GM23338 (cell line): Measurements from ENCODE around the gene EP400. TPM values are rescaled to one million over a fixed set of nuclear protein-coding genes. Genes with fewer than 3 reads are reported as not detected.

Source experiments
- ATAC-seq: fragments of 200-7000 bp; cut with Tn5 transposase; 3 replicates; pipeline ENCODE4 v1.9.1; 2020
- DNase-seq: peaks from one replicate; pipeline ENCODE4 v3.0.0-alpha.2; 2015; ENCODE audit warnings: low spot score
- H2AFZ ChIP-seq: fragments of 200-600 bp; sonication (generic); 2 replicates; pipeline ENCODE4 v1.8.0; 2016; ENCODE audit warnings: antibody characterized with exemption, mild to moderate bottlenecking, moderate library complexity
- H3F3A ChIP-seq: fragments of 200-600 bp; sonication (generic); replicated peaks from 2 replicates; pipeline ENCODE4 v1.8.0; 2017; ENCODE audit warnings: antibody characterized with exemption, mixed run types, low read depth
- H3K27ac ChIP-seq: fragments of 200-600 bp; sonication (generic); 2 replicates; pipeline ENCODE4 v1.6.1; 2016; ENCODE audit warnings: low read depth
- H3K27me3 ChIP-seq: fragments of 200-600 bp; sonication (generic); 2 replicates; pipeline ENCODE4 v1.8.0; 2016; ENCODE audit warnings: mild to moderate bottlenecking, mixed run types, moderate library complexity; ENCODE audit not compliant: insufficient read depth
- H3K36me3 ChIP-seq: fragments of 200-600 bp; sonication (generic); 2 replicates; pipeline ENCODE4 v1.8.0; 2016; ENCODE audit warnings: mild to moderate bottlenecking; ENCODE audit not compliant: insufficient read depth
- H3K4me1 ChIP-seq: fragments of 200-600 bp; sonication (generic); 2 replicates; pipeline ENCODE4 v1.8.0; 2016; ENCODE audit warnings: mild to moderate bottlenecking, moderate library complexity; ENCODE audit not compliant: insufficient read depth
- H3K4me2 ChIP-seq: fragments of 200-600 bp; sonication (generic); 2 replicates; pipeline ENCODE4 v1.7.1; 2017; ENCODE audit warnings: mixed run types
- H3K4me3 ChIP-seq: fragments of 200-600 bp; sonication (generic); 2 replicates; pipeline ENCODE4 v1.6.1; 2016; ENCODE audit warnings: mixed run types
- H3K79me2 ChIP-seq: fragments of 200-600 bp; sonication (generic); replicated peaks from 2 replicates; pipeline ENCODE4 v1.8.0; 2017; ENCODE audit warnings: mild to moderate bottlenecking; ENCODE audit not compliant: insufficient read depth
- H3K9me2 ChIP-seq: fragments of 200-600 bp; sonication (generic); 2 replicates; pipeline ENCODE4 v1.8.0; 2017; ENCODE audit not compliant: insufficient read depth
- H4K20me1 ChIP-seq: fragments of 200-600 bp; sonication (generic); replicated peaks from 2 replicates; pipeline ENCODE4 v1.8.0; 2017; ENCODE audit warnings: mild to moderate bottlenecking; ENCODE audit not compliant: insufficient read depth
- H3K27ac Mint-ChIP-seq: 2 replicates; pipeline ENCODE4 v1.8.0; 2020; ENCODE audit warnings: inconsistent platforms, mild to moderate bottlenecking, moderate library complexity, mixed read lengths
- H3K27me3 Mint-ChIP-seq: 3 replicates; pipeline ENCODE4 v1.8.0; 2022; ENCODE audit warnings: low read depth, mild to moderate bottlenecking, moderate library complexity, mixed read lengths, inconsistent platforms; ENCODE audit not compliant: insufficient read depth, poor library complexity
- H3K36me3 Mint-ChIP-seq: 3 replicates; pipeline ENCODE4 v1.8.0; 2021; ENCODE audit warnings: low read depth, mild to moderate bottlenecking, inconsistent platforms, moderate library complexity, mixed read lengths
- H3K4me1 Mint-ChIP-seq: 3 replicates; pipeline ENCODE4 v1.8.0; 2020; ENCODE audit warnings: mild to moderate bottlenecking, inconsistent platforms, mixed read lengths
- H3K4me3 Mint-ChIP-seq: 3 replicates; pipeline ENCODE4 v1.8.0; 2021; ENCODE audit warnings: moderate library complexity, mild to moderate bottlenecking, inconsistent platforms, mixed read lengths
- H3K9me3 Mint-ChIP-seq: 3 replicates; pipeline ENCODE4 v1.8.0; 2020; ENCODE audit warnings: moderate library complexity, mild to moderate bottlenecking, inconsistent platforms, mixed read lengths
- CREB1 ChIP-seq: fragments of 250-450 bp; sonication (Bioruptor Pico); IDR thresholded peaks from 2 replicates; pipeline ENCODE4 v1.5.0; 2020; ENCODE audit warnings: low read depth, mild to moderate bottlenecking, moderate library complexity
- CTCF ChIP-seq, 2 experiments: fragments of 200-600 bp in 1 of 2; sonication (generic) in 1 of 2; conservative IDR thresholded peaks; 2 replicates each; pipeline versions ENCODE4 v1.5.1 to v1.6.1; 2016 to 2017; ENCODE audit warnings: antibody characterized with exemption in 2 of 2, low read depth in 2 of 2, mild to moderate bottlenecking in 2 of 2, moderate library complexity in 1 of 2
- ETS1 ChIP-seq: IDR thresholded peaks from 2 replicates; pipeline ENCODE4 v1.6.1; 2016; ENCODE audit warnings: antibody characterized with exemption
- EZH2phosphoT487 ChIP-seq: fragments of 200-600 bp; sonication (generic); IDR thresholded peaks from one replicate; pipeline ENCODE4 v1.8.1; 2018; ENCODE audit warnings: antibody characterized with exemption; ENCODE audit not compliant: unreplicated experiment
- POLR2AphosphoS5 ChIP-seq: IDR thresholded peaks from 2 replicates; pipeline ENCODE4 v1.6.1; 2016; ENCODE audit warnings: antibody characterized with exemption, low read depth
- STAT1 ChIP-seq: IDR thresholded peaks from one replicate; pipeline ENCODE4 v1.6.1; 2016; ENCODE audit warnings: antibody characterized with exemption; ENCODE audit not compliant: unreplicated experiment
- ZNF114 ChIP-seq: fragments of 250-450 bp; sonication (Bioruptor Pico); IDR thresholded peaks from 2 replicates; pipeline ENCODE4 v1.5.0; 2020; ENCODE audit warnings: mild to moderate bottlenecking, moderate library complexity
- polyA plus RNA-seq: library from polyadenylated mRNA; unstranded; fragments of >200 nt; fragmentation: Nextera tagmentation; extraction: Ambion mirVana; gene quantifications from 2 replicates; pipeline ENCODE4 v1.2.1, GENCODE V29; 2016
- total RNA-seq: library from RNA; depleted of rRNA; stranded (reverse); fragments of >200 nt; shearing (Covaris generic); gene quantifications from 2 replicates; pipeline ENCODE4 v1.2.3, GENCODE V29; 2014
- TF ChIP-seq, protein P1 (sequence below): fragments of 250-450 bp; sonication (Bioruptor Pico); IDR thresholded peaks from 2 replicates; pipeline ENCODE4 v1.5.0; 2020; ENCODE audit warnings: mild to moderate bottlenecking, moderate library complexity

Gene EP400
- total and polyA plus RNA-seq, 2 experiments from 2014 or later, result 26.3 to 57.2 TPM

DNA sequence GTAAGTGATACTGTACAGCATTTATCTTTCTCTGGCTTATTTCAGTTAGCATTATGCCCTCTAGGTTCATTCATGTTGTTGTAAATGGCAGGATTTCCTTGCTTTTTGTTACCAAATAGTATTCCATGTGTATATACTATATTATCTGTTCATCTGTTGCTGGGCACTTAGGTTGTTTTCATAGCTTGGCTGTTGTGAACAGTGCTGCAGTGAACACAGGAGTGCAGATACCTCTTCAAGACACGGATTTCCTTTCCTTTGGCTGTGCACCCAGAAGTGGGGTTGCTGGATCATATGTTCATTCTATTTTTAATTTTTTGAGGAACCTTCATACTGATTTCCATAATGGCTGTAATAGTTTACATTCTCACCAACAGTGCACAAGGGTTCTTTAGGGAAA is 21.5 kb downstream of the EP400 start (continued):
- TF ChIP-seq ETS1, result no peak
- no peak for TF ChIP-seq CTCF (conservative IDR thresholded peaks at IDR 0.05; ENCODE audit: low read depth in 2 of 2)
- TF ChIP-seq ZNF114 (CRISPR knock-in tag), result no peak

DNA sequence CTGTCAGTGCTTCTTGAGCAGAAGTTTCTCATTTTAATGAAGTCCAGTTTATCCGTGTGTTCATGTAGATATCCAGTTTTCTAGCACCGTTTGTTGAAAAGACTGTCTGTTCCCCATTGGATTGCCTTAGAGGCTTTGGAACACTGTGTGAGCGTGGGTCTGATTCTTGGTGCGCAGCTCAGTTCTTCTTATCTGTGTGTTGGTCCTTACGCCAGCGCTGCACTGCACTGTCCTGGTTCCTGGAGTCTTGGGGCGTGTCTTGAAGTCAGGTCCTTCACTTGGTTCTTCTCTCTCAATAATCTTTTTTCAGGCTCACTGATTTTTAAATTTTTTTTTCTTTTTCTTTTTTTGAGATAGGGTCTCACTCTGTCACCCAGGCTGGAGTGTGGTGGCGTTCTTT is 25.5 kb downstream of the EP400 start:
- H3K27me3 Mint-ChIP-seq, result peaks cover 3% of the 10 kb centered on the region
- Histone ChIP-seq H3K27me3 (no peaks in the 10 kb centered on the region), H3K4me1 (no peaks in the 10 kb centered on the region), H3K79me2 (peaks cover 89% of the 10 kb centered on the region), H2AFZ (no peak overlapping the region), H3K4me3 (no peak overlapping the region), H3K4me2 (no peak overlapping the region), H3K9me2 (no peaks in the 10 kb centered on the region), H3F3A (0 out of 2 replicates have a peak, but pooled peaks cover 4% of the 10 kb centered on the region), H3K36me3 (no peaks in the 10 kb centered on the region), H3K27ac (no peak overlapping the region), H4K20me1 (peaks cover 14% of the 10 kb centered on the region)
- ATAC-seq (no peak), DNase-seq (no peak)
- peaks cover 5% of the 10 kb centered on the region; the same call in 1 of the 3 replicates for H3K36me3 Mint-ChIP-seq
- no peak overlapping the region for H3K27ac Mint-ChIP-seq
- H3K9me3 Mint-ChIP-seq, result no peaks in the 10 kb centered on the region
- H3K4me3 Mint-ChIP-seq, result no peak overlapping the region
- peaks cover 3% of the 10 kb centered on the region; the same call in 2 of the 3 replicates for H3K4me1 Mint-ChIP-seq
- no peak for TF ChIP-seq CREB1 (CRISPR knock-in tag)
- TF ChIP-seq, protein P1, sequence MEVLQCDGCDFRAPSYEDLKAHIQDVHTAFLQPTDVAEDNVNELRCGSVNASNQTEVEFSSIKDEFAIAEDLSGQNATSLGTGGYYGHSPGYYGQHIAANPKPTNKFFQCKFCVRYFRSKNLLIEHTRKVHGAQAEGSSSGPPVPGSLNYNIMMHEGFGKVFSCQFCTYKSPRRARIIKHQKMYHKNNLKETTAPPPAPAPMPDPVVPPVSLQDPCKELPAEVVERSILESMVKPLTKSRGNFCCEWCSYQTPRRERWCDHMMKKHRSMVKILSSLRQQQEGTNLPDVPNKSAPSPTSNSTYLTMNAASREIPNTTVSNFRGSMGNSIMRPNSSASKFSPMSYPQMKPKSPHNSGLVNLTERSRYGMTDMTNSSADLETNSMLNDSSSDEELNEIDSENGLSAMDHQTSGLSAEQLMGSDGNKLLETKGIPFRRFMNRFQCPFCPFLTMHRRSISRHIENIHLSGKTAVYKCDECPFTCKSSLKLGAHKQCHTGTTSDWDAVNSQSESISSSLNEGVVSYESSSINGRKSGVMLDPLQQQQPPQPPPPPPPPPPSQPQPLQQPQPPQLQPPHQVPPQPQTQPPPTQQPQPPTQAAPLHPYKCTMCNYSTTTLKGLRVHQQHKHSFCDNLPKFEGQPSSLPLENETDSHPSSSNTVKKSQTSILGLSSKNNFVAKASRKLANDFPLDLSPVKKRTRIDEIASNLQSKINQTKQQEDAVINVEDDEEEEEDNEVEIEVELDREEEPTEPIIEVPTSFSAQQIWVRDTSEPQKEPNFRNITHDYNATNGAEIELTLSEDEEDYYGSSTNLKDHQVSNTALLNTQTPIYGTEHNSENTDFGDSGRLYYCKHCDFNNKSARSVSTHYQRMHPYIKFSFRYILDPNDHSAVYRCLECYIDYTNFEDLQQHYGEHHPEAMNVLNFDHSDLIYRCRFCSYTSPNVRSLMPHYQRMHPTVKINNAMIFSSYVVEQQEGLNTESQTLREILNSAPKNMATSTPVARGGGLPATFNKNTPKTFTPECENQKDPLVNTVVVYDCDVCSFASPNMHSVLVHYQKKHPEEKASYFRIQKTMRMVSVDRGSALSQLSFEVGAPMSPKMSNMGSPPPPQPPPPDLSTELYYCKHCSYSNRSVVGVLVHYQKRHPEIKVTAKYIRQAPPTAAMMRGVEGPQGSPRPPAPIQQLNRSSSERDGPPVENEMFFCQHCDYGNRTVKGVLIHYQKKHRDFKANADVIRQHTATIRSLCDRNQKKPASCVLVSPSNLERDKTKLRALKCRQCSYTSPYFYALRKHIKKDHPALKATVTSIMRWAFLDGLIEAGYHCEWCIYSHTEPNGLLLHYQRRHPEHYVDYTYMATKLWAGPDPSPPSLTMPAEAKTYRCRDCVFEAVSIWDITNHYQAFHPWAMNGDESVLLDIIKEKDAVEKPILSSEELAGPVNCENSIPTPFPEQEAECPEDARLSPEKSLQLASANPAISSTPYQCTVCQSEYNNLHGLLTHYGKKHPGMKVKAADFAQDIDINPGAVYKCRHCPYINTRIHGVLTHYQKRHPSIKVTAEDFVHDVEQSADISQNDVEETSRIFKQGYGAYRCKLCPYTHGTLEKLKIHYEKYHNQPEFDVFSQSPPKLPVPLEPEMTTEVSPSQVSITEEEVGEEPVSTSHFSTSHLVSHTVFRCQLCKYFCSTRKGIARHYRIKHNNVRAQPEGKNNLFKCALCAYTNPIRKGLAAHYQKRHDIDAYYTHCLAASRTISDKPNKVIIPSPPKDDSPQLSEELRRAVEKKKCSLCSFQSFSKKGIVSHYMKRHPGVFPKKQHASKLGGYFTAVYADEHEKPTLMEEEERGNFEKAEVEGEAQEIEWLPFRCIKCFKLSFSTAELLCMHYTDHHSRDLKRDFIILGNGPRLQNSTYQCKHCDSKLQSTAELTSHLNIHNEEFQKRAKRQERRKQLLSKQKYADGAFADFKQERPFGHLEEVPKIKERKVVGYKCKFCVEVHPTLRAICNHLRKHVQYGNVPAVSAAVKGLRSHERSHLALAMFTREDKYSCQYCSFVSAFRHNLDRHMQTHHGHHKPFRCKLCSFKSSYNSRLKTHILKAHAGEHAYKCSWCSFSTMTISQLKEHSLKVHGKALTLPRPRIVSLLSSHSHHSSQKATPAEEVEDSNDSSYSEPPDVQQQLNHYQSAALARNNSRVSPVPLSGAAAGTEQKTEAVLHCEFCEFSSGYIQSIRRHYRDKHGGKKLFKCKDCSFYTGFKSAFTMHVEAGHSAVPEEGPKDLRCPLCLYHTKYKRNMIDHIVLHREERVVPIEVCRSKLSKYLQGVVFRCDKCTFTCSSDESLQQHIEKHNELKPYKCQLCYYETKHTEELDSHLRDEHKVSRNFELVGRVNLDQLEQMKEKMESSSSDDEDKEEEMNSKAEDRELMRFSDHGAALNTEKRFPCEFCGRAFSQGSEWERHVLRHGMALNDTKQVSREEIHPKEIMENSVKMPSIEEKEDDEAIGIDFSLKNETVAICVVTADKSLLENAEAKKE (CRISPR knock-in tag), result no peak
- TF ChIP-seq POLR2AphosphoS5, result no peak
- TF ChIP-seq CTCF (conservative IDR thresholded peaks at IDR 0.05; ENCODE audit: low read depth in 2 of 2), result no peak
- no peak for TF ChIP-seq EZH2phosphoT487
- TF ChIP-seq STAT1, result no peak
- no peak for TF ChIP-seq ETS1
